Ishikawa (cell line): Measurements from ENCODE around the gene CDC42EP3.

Experiments
- CEBPB ChIP-seq: IDR thresholded peaks from 2 replicates; pipeline ENCODE4 v1.6.1; 2012
- CREB1 ChIP-seq: IDR thresholded peaks from 2 replicates; pipeline ENCODE4 v1.6.1; 2012; ENCODE audit warnings: low read depth
- EGR1 ChIP-seq: IDR thresholded peaks from 2 replicates; pipeline ENCODE4 v1.6.1; 2012
- EP300 ChIP-seq: IDR thresholded peaks from 2 replicates; pipeline ENCODE4 v1.6.1; 2012; ENCODE audit warnings: borderline replicate concordance
- FOXM1 ChIP-seq: IDR thresholded peaks from 2 replicates; pipeline ENCODE4 v1.6.1; 2012; ENCODE audit warnings: low read depth, borderline replicate concordance
- MAX ChIP-seq: IDR thresholded peaks from 2 replicates; pipeline ENCODE4 v1.6.1; 2012
- NFIC ChIP-seq: IDR thresholded peaks from 2 replicates; pipeline ENCODE4 v1.6.1; 2012
- RAD21 ChIP-seq: IDR thresholded peaks from 2 replicates; pipeline ENCODE4 v1.6.1; 2012; ENCODE audit warnings: low read depth
- REST ChIP-seq: IDR thresholded peaks from 2 replicates; pipeline ENCODE4 v1.6.1; 2012; ENCODE audit warnings: low read depth, mild to moderate bottlenecking
- TAF1 ChIP-seq: IDR thresholded peaks from 2 replicates; pipeline ENCODE4 v1.6.1; 2012; ENCODE audit warnings: low read depth, mild to moderate bottlenecking
- TCF12 ChIP-seq: IDR thresholded peaks from 2 replicates; pipeline ENCODE4 v1.6.1; 2012; ENCODE audit warnings: low read depth
- TEAD4 ChIP-seq: IDR thresholded peaks from 2 replicates; pipeline ENCODE4 v1.6.1; 2012
- USF1 ChIP-seq: IDR thresholded peaks from 2 replicates; pipeline ENCODE4 v1.6.1; 2012
- YY1 ChIP-seq: IDR thresholded peaks from 2 replicates; pipeline ENCODE4 v1.6.1; 2012; ENCODE audit warnings: low read depth
- ZBTB7A ChIP-seq: IDR thresholded peaks from 2 replicates; pipeline ENCODE4 v1.6.1; 2012; ENCODE audit warnings: low read depth

Gene CDC42EP3

GRCh38 chr2:37681587-37681986 lies 10.1 kb upstream of the CDC42EP3 start:
- TF ChIP-seq EGR1 (no peak), YY1 (no peak), FOXM1 (no peak), TAF1 (no peak), CEBPB (no peak), REST (no peak), CREB1 (no peak), RAD21 (no peak), USF1 (no peak), EP300 (no peak), TEAD4 (no peak), TCF12 (no peak), MAX (no peak), NFIC (no peak), ZBTB7A (no peak)

GRCh38 chr2:37679072-37679695 lies 7.7 kb upstream of the CDC42EP3 start:
- TF ChIP-seq EP300, result no peak
- TF ChIP-seq MAX, result no peak
- no peak for TF ChIP-seq TAF1
- no peak for TF ChIP-seq TCF12
- no peak for TF ChIP-seq CREB1
- TF ChIP-seq USF1, result no peak
- TF ChIP-seq YY1, result no peak
- TF ChIP-seq REST, result no peak

GRCh38 chr2:37676274-37676673 lies 4.8 kb upstream of the CDC42EP3 start:
- peak; percentile 68 for TF ChIP-seq NFIC
- TF ChIP-seq RAD21, result no peak
- peak; percentile 75; the same call in 1 of the 2 replicates for TF ChIP-seq TEAD4
- TF ChIP-seq EP300, result peak; percentile 83
- no peak for TF ChIP-seq MAX
- TF ChIP-seq CREB1, result no peak
- TF ChIP-seq USF1, result no peak
- TF ChIP-seq YY1, result no peak
- TF ChIP-seq EGR1, result no peak
- 0 out of 2 replicates have a peak, but pooled peaks have one; percentile 16 for TF ChIP-seq TCF12
- TF ChIP-seq FOXM1, result 0 out of 2 replicates have a peak, but pooled peaks have one; percentile 51
- no peak for TF ChIP-seq REST
- TF ChIP-seq TAF1, result no peak
- no peak for TF ChIP-seq CEBPB
- no peak for TF ChIP-seq ZBTB7A

- TF ChIP-seq CEBPB, result no peak
Observed at GRCh38 chr2:37674946-37675345, 3.5 kb upstream of the CDC42EP3 start.

GRCh38 chr2:37672870-37673184 lies 1.4 kb upstream of the CDC42EP3 start:
- TF ChIP-seq ZBTB7A, result no peak
- no peak for TF ChIP-seq MAX
- TF ChIP-seq EGR1, result no peak
